NT2/D1 (cell line): ENCODE results near the gene GUCA2A.

Source experiments
- SUZ12 ChIP-seq: IDR thresholded peaks from 2 replicates; pipeline ENCODE4 v1.6.1; 2011; ENCODE audit not compliant: insufficient read length, insufficient read depth; ENCODE audit errors: extremely low read depth
- YY1 ChIP-seq: IDR thresholded peaks from 2 replicates; pipeline ENCODE4 v1.6.1; 2011; ENCODE audit not compliant: insufficient read length, insufficient read depth
- ZNF274 ChIP-seq: IDR thresholded peaks from 2 replicates; pipeline ENCODE4 v1.6.1; 2011; ENCODE audit warnings: mild to moderate bottlenecking, low read depth, low read length

DNA sequence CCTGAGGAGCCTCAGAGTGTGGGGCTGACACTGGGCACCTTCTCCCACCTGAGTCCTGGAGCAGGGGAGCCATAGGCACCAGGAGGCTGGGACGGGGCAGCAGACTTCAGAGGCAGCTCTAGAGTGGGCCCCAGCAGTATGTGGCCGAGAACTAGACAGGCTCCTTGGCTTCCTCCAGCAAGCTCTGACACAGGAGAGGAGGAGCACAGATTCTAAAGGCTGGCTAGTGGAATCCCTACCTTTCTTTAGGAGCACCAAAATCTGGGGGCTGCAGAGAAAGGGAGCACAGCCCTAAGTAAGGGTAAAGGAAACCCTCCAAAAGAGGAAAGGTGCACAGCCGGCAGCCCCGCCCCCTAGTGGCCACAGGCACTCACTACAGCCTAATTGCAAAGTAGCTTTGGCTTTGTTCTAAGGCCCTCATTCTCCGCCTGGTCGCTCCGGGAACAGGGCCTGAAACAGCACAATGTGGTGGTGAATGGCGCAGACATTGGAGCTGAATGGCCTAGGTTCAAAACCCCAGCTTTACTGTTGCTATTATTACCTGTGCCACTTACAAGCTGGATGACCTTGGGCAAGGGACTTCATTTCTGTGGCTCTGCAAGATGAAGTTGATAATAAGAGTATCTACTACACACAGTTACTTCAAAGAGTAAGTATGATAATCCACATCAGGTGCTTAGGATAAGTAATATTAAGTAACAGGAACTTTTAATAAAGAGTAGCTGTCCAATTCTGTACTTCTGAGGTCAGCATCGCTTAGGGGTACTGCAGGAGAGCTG lies 8.8 kb upstream of the GUCA2A start:
- TF ChIP-seq SUZ12 (no peak), ZNF274 (no peak), YY1 (no peak)
